ENCODE data around the gene SGPP1. TPM values are rescaled to one million over a fixed set of nuclear protein-coding genes. Genes with fewer than 3 reads are reported as not detected.

The SGPP1 gene
- total and polyA plus RNA-seq, 2 of the 4 experiments (the other 2 are of a cell fraction), result 8.6 to 11.1 TPM

DNA sequence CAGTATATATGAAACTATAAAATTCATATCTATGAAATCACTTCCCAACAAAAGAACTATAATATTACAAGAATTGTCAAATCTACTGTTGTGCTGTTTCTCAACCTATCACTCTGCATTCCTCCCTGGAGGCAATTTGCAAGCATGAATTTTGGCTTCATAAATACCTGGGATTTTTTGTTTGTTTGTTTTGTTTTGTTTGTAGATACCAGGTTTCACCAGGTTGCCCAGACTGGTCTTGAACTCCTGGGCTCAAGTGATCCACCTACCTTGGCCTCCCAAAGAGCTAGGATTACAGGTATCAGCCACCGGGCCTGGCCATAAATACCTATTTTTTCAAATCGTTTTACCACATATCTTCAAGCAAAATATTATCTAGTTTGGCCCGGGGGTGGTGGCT lies 38.7 kb downstream of the SGPP1 start:
- intact Hi-C loops (cut with micrococcal nuclease), result no loop called here
- ChIA-PET POLR2A (ENCODE audit: unreplicated experiment) (no interaction called here), CTCF (no interaction called here)

More for the DNA sequence above, 38.7 kb downstream of the SGPP1 start:
- H3K18ac ChIP-seq (ENCODE audit: low read depth, low read length), result no peak overlapping the region
- H3K4me2 ChIP-seq (ENCODE audit: low read depth, low read length), result no peak overlapping the region
- H2AFZ ChIP-seq (replicated peaks; ENCODE audit: low read length, poor library complexity), result no peak overlapping the region
- H4K20me1 ChIP-seq (ENCODE audit: insufficient read depth, low read length), result no peaks in the 10 kb centered on the region
- no peak overlapping the region for H2BK15ac ChIP-seq (ENCODE audit: low read depth, low read length)
- H3K23ac ChIP-seq (ENCODE audit: low read depth, low read length), result no peak overlapping the region
- H3K4me3 ChIP-seq (ENCODE audit: insufficient read depth, low read depth, low read length), result no peak overlapping the region
- no peak overlapping the region for H2AK9ac ChIP-seq (replicated peaks; ENCODE audit: low read depth, low read length, poor library complexity)
- DNase-seq (no peak), ATAC-seq (ENCODE audit: low read depth) (no peak)
- H3K9me3 ChIP-seq (ENCODE audit: control insufficient read depth, insufficient read depth, low read length), result no peaks in the 10 kb centered on the region
- H3K36me3 ChIP-seq (ENCODE audit: control insufficient read depth, insufficient read depth, low read length), result peaks cover 4% of the 10 kb centered on the region
- no peak overlapping the region for H2BK20ac ChIP-seq (ENCODE audit: low read depth, low read length)
- H4K5ac ChIP-seq (ENCODE audit: low read depth, low read length), result no peak overlapping the region
- no peak overlapping the region for H2BK120ac ChIP-seq (ENCODE audit: low read depth, low read length)
- H3K4ac ChIP-seq (ENCODE audit: low read depth, low read length), result no peak overlapping the region
- no peaks in the 10 kb centered on the region for H3K9me1 ChIP-seq (ENCODE audit: insufficient read depth, low read length)
- no peak overlapping the region for H4K91ac ChIP-seq (ENCODE audit: insufficient read depth, low read depth, low read length)
- H2AK5ac ChIP-seq (ENCODE audit: low read depth, low read length), result no peak overlapping the region
- H3K14ac ChIP-seq (replicated peaks; ENCODE audit: low read depth, low read length), result no peak overlapping the region
- H3K56ac ChIP-seq (ENCODE audit: extremely low read depth, insufficient read depth, low read length), result no peak overlapping the region
- dilution Hi-C loops (cut with HindIII; ENCODE audit: low sequenced_read_pairs, unreplicated experiment), result no loop called here
- no peak overlapping the region for H2BK5ac ChIP-seq (ENCODE audit: low read depth, low read length, poor library complexity, severe bottlenecking)
- H3K9ac ChIP-seq (ENCODE audit: low read depth, low read length), result no peak overlapping the region
- WGBS, 2 experiments (ENCODE audit: extremely low coverage in 2 of 2, insufficient read length in 1 of 2), result no CpG with 5 or more reads among the region's 3 CpGs
- TF ChIP-seq FOS (IDR thresholded peaks at IDR 0.05; ENCODE audit: low read depth, low read length) (no peak), CEBPB (IDR thresholded peaks at IDR 0.05; ENCODE audit: low read depth, low read length) (no peak), POLR2A (IDR thresholded peaks at IDR 0.05; ENCODE audit: low read depth, low read length) (no peak), CHD1 (IDR thresholded peaks at IDR 0.05; ENCODE audit: low read depth, low read length) (no peak), MAZ (IDR thresholded peaks at IDR 0.05; ENCODE audit: borderline replicate concordance, low read depth, low read length) (no peak), SMC3 (IDR thresholded peaks at IDR 0.05; ENCODE audit: low read depth, low read length) (no peak), RAD21 (IDR thresholded peaks at IDR 0.05; ENCODE audit: low read length) (no peak), NFE2L2 (IDR thresholded peaks at IDR 0.05; ENCODE audit: low read depth, low read length) (no peak), RCOR1 (IDR thresholded peaks at IDR 0.05; ENCODE audit: insufficient replicate concordance, low read length) (no peak), CTCF (conservative IDR thresholded peaks at IDR 0.05; ENCODE audit: low read depth, low read length) (no peak), RFX5 (IDR thresholded peaks at IDR 0.05; ENCODE audit: low read depth, low read length) (no peak), BHLHE40 (IDR thresholded peaks at IDR 0.05; ENCODE audit: low read depth, low read length) (no peak), MAFK (IDR thresholded peaks at IDR 0.05; ENCODE audit: low read depth, low read length) (no peak), MXI1 (IDR thresholded peaks at IDR 0.05; ENCODE audit: borderline replicate concordance, low read depth, low read length) (no peak)
- TF ChIP-seq, protein P1, sequence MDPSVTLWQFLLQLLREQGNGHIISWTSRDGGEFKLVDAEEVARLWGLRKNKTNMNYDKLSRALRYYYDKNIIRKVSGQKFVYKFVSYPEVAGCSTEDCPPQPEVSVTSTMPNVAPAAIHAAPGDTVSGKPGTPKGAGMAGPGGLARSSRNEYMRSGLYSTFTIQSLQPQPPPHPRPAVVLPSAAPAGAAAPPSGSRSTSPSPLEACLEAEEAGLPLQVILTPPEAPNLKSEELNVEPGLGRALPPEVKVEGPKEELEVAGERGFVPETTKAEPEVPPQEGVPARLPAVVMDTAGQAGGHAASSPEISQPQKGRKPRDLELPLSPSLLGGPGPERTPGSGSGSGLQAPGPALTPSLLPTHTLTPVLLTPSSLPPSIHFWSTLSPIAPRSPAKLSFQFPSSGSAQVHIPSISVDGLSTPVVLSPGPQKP (IDR thresholded peaks at IDR 0.05; ENCODE audit: borderline replicate concordance, low read depth, low read length), result no peak
- TF ChIP-seq, protein P2, sequence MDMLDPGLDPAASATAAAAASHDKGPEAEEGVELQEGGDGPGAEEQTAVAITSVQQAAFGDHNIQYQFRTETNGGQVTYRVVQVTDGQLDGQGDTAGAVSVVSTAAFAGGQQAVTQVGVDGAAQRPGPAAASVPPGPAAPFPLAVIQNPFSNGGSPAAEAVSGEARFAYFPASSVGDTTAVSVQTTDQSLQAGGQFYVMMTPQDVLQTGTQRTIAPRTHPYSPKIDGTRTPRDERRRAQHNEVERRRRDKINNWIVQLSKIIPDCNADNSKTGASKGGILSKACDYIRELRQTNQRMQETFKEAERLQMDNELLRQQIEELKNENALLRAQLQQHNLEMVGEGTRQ (IDR thresholded peaks at IDR 0.05; ENCODE audit: low read depth, low read length), result no peak
- peaks cover 3 to 6% of the 10 kb centered on the region in 2 experiments; a peak in 2 of 4 replicates for H3K79me1 ChIP-seq (ENCODE audit: low read depth in 1 of 2, low read length in 2 of 2)
- H3K4me1 ChIP-seq (ENCODE audit: control insufficient read depth, insufficient read depth, low read length), result no peaks in the 10 kb centered on the region
- no peak overlapping the region for H4K8ac ChIP-seq (ENCODE audit: low read depth in 2 of 2, low read length in 2 of 2)
- no TSS peak for BruUV-seq (replicated peaks)
- no peak overlapping the region for H3K27ac ChIP-seq (ENCODE audit: insufficient read depth, low read length)
- no peaks in the 10 kb centered on the region for H3K27me3 ChIP-seq (ENCODE audit: control insufficient read depth, insufficient read depth, low read length)
- in situ Hi-C loops (cut with MboI; ENCODE audit: low sequenced_read_pairs), result no loop called here
